ENCODE results near the gene CD8B2. TPM values are rescaled to one million over a fixed set of nuclear protein-coding genes. Genes with fewer than 3 reads are reported as not detected.
A peak's percentile ranks its signal among the peaks of the same experiment; 100 is the strongest.
"Not testable (repeated sequence)": the region's sequence is repeated elsewhere in the genome, so short reads cannot be mapped to it uniquely, and the experiment has no call there.

Gene CD8B2
- total RNA-seq, 1 donor from 2014 or later = 0.54 TPM

- intact Hi-C loops (cut with micrococcal nuclease); H3K9me3 Mint-ChIP-seq; H3K4me1 Mint-ChIP-seq (ENCODE audit: low read depth); H3K4me3 Mint-ChIP-seq; H3K27ac Mint-ChIP-seq; H3K36me3 Mint-ChIP-seq (ENCODE audit: low read depth); H3K27me3 Mint-ChIP-seq (ENCODE audit: insufficient read depth); DNase-seq (ENCODE audit: low spot score): not testable (repeated sequence)
These were observed 15.2 kb downstream of the CD8B2 start for GRCh38 chr2:106502351-106502750.

GRCh38 chr2:106504192-106504591, 17.0 kb downstream of the CD8B2 start:
- DNase-seq (ENCODE audit: low spot score); intact Hi-C loops (cut with micrococcal nuclease); H3K4me3 Mint-ChIP-seq; H3K36me3 Mint-ChIP-seq (ENCODE audit: low read depth); H3K27me3 Mint-ChIP-seq (ENCODE audit: insufficient read depth); H3K27ac Mint-ChIP-seq; H3K9me3 Mint-ChIP-seq; H3K4me1 Mint-ChIP-seq (ENCODE audit: low read depth): not testable (repeated sequence)

- H3K4me3 Mint-ChIP-seq = not testable (repeated sequence)
These were observed 17.6 kb downstream of the CD8B2 start for GRCh38 chr2:106504787-106505186.

GRCh38 chr2:106506002-106506687, 19.0 kb downstream of the CD8B2 start:
- H3K4me3 Mint-ChIP-seq; H3K9me3 Mint-ChIP-seq; DNase-seq (ENCODE audit: low spot score); H3K27me3 Mint-ChIP-seq (ENCODE audit: insufficient read depth); intact Hi-C loops (cut with micrococcal nuclease); H3K36me3 Mint-ChIP-seq (ENCODE audit: low read depth); H3K27ac Mint-ChIP-seq; H3K4me1 Mint-ChIP-seq (ENCODE audit: low read depth): not testable (repeated sequence)

More at GRCh38 chr2:106504787-106505186, 17.6 kb downstream of the CD8B2 start:
- H3K27ac Mint-ChIP-seq; H3K9me3 Mint-ChIP-seq; DNase-seq (ENCODE audit: low spot score); intact Hi-C loops (cut with micrococcal nuclease); H3K4me1 Mint-ChIP-seq (ENCODE audit: low read depth); H3K27me3 Mint-ChIP-seq (ENCODE audit: insufficient read depth); H3K36me3 Mint-ChIP-seq (ENCODE audit: low read depth): not testable (repeated sequence)

- intact Hi-C loops (cut with micrococcal nuclease); DNase-seq (ENCODE audit: low spot score); H3K4me3 Mint-ChIP-seq; H3K27ac Mint-ChIP-seq; H3K9me3 Mint-ChIP-seq; H3K36me3 Mint-ChIP-seq (ENCODE audit: low read depth); H3K27me3 Mint-ChIP-seq (ENCODE audit: insufficient read depth); H3K4me1 Mint-ChIP-seq (ENCODE audit: low read depth): not testable (repeated sequence)
These were observed 21.7 kb downstream of the CD8B2 start for GRCh38 chr2:106508660-106509373.

GRCh38 chr2:106509374-106509770, 22.2 kb downstream of the CD8B2 start:
- intact Hi-C loops (cut with micrococcal nuclease); DNase-seq (ENCODE audit: low spot score); H3K27ac Mint-ChIP-seq; H3K4me1 Mint-ChIP-seq (ENCODE audit: low read depth); H3K4me3 Mint-ChIP-seq; H3K9me3 Mint-ChIP-seq; H3K36me3 Mint-ChIP-seq (ENCODE audit: low read depth); H3K27me3 Mint-ChIP-seq (ENCODE audit: insufficient read depth): not testable (repeated sequence)

- H3K27me3 Mint-ChIP-seq (ENCODE audit: insufficient read depth); H3K27ac Mint-ChIP-seq; H3K36me3 Mint-ChIP-seq (ENCODE audit: low read depth); DNase-seq (ENCODE audit: low spot score); H3K4me3 Mint-ChIP-seq; intact Hi-C loops (cut with micrococcal nuclease); H3K4me1 Mint-ChIP-seq (ENCODE audit: low read depth); H3K9me3 Mint-ChIP-seq: not testable (repeated sequence)
These were observed 23.6 kb downstream of the CD8B2 start for GRCh38 chr2:106510791-106511190.

GRCh38 chr2:106511476-106511901, 24.3 kb downstream of the CD8B2 start:
- H3K36me3 Mint-ChIP-seq (ENCODE audit: low read depth); DNase-seq (ENCODE audit: low spot score); H3K4me1 Mint-ChIP-seq (ENCODE audit: low read depth); H3K27me3 Mint-ChIP-seq (ENCODE audit: insufficient read depth); intact Hi-C loops (cut with micrococcal nuclease); H3K9me3 Mint-ChIP-seq; H3K27ac Mint-ChIP-seq: not testable (repeated sequence)
- peak overlapping the region; percentile 42 for H3K4me3 Mint-ChIP-seq

- H3K27me3 Mint-ChIP-seq (ENCODE audit: insufficient read depth); DNase-seq (ENCODE audit: low spot score); intact Hi-C loops (cut with micrococcal nuclease); H3K36me3 Mint-ChIP-seq (ENCODE audit: low read depth); H3K4me1 Mint-ChIP-seq (ENCODE audit: low read depth); H3K9me3 Mint-ChIP-seq: not testable (repeated sequence)
- Mint-ChIP-seq H3K27ac (peak overlapping the region; percentile 26), H3K4me3 (peak overlapping the region; percentile 42)
These were observed 24.8 kb downstream of the CD8B2 start for GRCh38 chr2:106511934-106512333.

GRCh38 chr2:106513391-106513790, 26.2 kb downstream of the CD8B2 start:
- H3K4me1 Mint-ChIP-seq (ENCODE audit: low read depth); H3K27me3 Mint-ChIP-seq (ENCODE audit: insufficient read depth); intact Hi-C loops (cut with micrococcal nuclease); H3K27ac Mint-ChIP-seq; DNase-seq (ENCODE audit: low spot score); H3K4me3 Mint-ChIP-seq; H3K9me3 Mint-ChIP-seq; H3K36me3 Mint-ChIP-seq (ENCODE audit: low read depth): not testable (repeated sequence)

GRCh38 chr2:106514827-106515226, 27.7 kb downstream of the CD8B2 start:
- H3K27me3 Mint-ChIP-seq (ENCODE audit: insufficient read depth); H3K9me3 Mint-ChIP-seq; H3K4me3 Mint-ChIP-seq; H3K4me1 Mint-ChIP-seq (ENCODE audit: low read depth); DNase-seq (ENCODE audit: low spot score); H3K27ac Mint-ChIP-seq; intact Hi-C loops (cut with micrococcal nuclease); H3K36me3 Mint-ChIP-seq (ENCODE audit: low read depth): not testable (repeated sequence)

GRCh38 chr2:106516436-106516835, 29.3 kb downstream of the CD8B2 start:
- intact Hi-C loops (cut with micrococcal nuclease) = no loop called here
- no peak overlapping the region for H3K4me3 Mint-ChIP-seq
- H3K9me3 Mint-ChIP-seq = no peaks in the 10 kb centered on the region
- H3K36me3 Mint-ChIP-seq (ENCODE audit: low read depth) = no peaks in the 10 kb centered on the region
- no peaks in the 10 kb centered on the region for H3K27me3 Mint-ChIP-seq (ENCODE audit: insufficient read depth)
- no peak for DNase-seq (ENCODE audit: low spot score)
- peaks cover 7% of the 10 kb centered on the region for H3K4me1 Mint-ChIP-seq (ENCODE audit: low read depth)
- no peak overlapping the region for H3K27ac Mint-ChIP-seq

GRCh38 chr2:106516864-106517263, 29.7 kb downstream of the CD8B2 start:
- intact Hi-C loops (cut with micrococcal nuclease) = no loop called here

More at GRCh38 chr2:106516864-106517263, 29.7 kb downstream of the CD8B2 start:
- Mint-ChIP-seq H3K27ac (no peak overlapping the region), H3K27me3 (ENCODE audit: insufficient read depth) (no peaks in the 10 kb centered on the region), H3K4me1 (ENCODE audit: low read depth) (peaks cover 3% of the 10 kb centered on the region), H3K36me3 (ENCODE audit: low read depth) (no peaks in the 10 kb centered on the region), H3K9me3 (no peaks in the 10 kb centered on the region), H3K4me3 (no peak overlapping the region)
- DNase-seq (ENCODE audit: low spot score) = no peak

Measured in activated T-helper 1 cell treated with anti-CD3 and anti-CD28 coated beads, Interleukin-12 subunit alpha, Interleukin-12 subunit beta, Interleukin-2, Interleukin-4 antibody, amounts not matched to agents 30 ng/mL and 10 ng/mL and 1 ng/mL, durations not matched to agents 14 hours and 24 hours and 36 hours (primary cell).